Endothelial cell of umbilical vein (primary cell): ENCODE data around the gene WSB2. TPM values are rescaled to one million over a fixed set of nuclear protein-coding genes. Genes with fewer than 3 reads are reported as not detected.

ENCODE experiments used
- BruUV-seq: library from RNA; stranded (reverse); fragments of 400-500 nt; replicated peaks from 2 replicates; lab custom pipeline; 2021; lab: Mats Ljungman, UMichigan
- CTCF ChIA-PET: fragments of 300-600, 350-600 bp; sonication (Branson Sonifier 250); formaldehyde crosslinking; loops from one replicate; lab custom pipeline; 2021; ENCODE audit warnings: antibody characterized with exemption, inconsistent platforms; lab: Charles Lee
- POLR2A ChIA-PET: fragments of 300-600, 350-600 bp; sonication (Branson Sonifier 250); formaldehyde crosslinking; loops from one replicate; lab custom pipeline; 2021; ENCODE audit warnings: antibody characterized with exemption, inconsistent platforms; lab: Charles Lee
- DNase-seq: peaks from one replicate; pipeline ENCODE4 v3.0.0-alpha.2; 2011; ENCODE audit warnings: low read depth, low spot score
- FAIRE-seq: peaks from 2 replicates; lab custom pipeline; 2011; peaks lifted over from hg19 to GRCh38; lab: Jason Lieb, UNC
- H2AFZ ChIP-seq: 2 replicates; pipeline ENCODE4 v1.6.0; 2012; ENCODE audit warnings: low read depth, low read length, control low read depth, inconsistent platforms
- H3K27ac ChIP-seq: 2 replicates; pipeline ENCODE4 v1.5.1; 2011; ENCODE audit warnings: low read depth, mild to moderate bottlenecking, control low read depth, low read length, moderate library complexity; ENCODE audit not compliant: insufficient read depth
- H3K27me3 ChIP-seq, 2 experiments: 2 replicates each; pipeline versions ENCODE4 v1.6.0 to v1.6.1; 2011; ENCODE audit warnings: low read length in 2 of 2, mixed read lengths in 1 of 2; ENCODE audit not compliant: control insufficient read depth in 2 of 2, insufficient read depth in 2 of 2
- H3K36me3 ChIP-seq, 2 experiments: 2 replicates in 1 of 2; 3 replicates in 1 of 2; pipeline ENCODE4 v1.5.1; 2011; ENCODE audit warnings: low read length in 2 of 2, mild to moderate bottlenecking in 1 of 2, moderate library complexity in 1 of 2; ENCODE audit not compliant: control insufficient read depth in 2 of 2, insufficient read depth in 2 of 2; ENCODE audit errors: extremely low read depth in 1 of 2
- H3K4me1 ChIP-seq: 3 replicates; pipeline ENCODE4 v1.5.1; 2011; ENCODE audit warnings: mild to moderate bottlenecking, low read length; ENCODE audit not compliant: control insufficient read depth, insufficient read depth; ENCODE audit errors: extremely low read depth
- H3K4me2 ChIP-seq: 2 replicates; pipeline ENCODE4 v1.6.1; 2011; ENCODE audit warnings: low read length, control low read depth, mixed read lengths; ENCODE audit not compliant: insufficient read depth
- H3K4me3 ChIP-seq, 3 experiments: fragments of 200-600 bp in 1 of 3; sonication (generic), shearing (Covaris generic) in 1 of 3; replicated peaks in 1 of 3; 2 replicates each; pipeline ENCODE4 v1.5.1; 2011 to 2016; ENCODE audit warnings: control low read depth in 3 of 3, low read length in 3 of 3, mild to moderate bottlenecking in 2 of 3, inconsistent platforms in 1 of 3, low read depth in 1 of 3, moderate library complexity in 1 of 3; ENCODE audit not compliant: insufficient read depth in 1 of 3
- H3K79me2 ChIP-seq: 2 replicates; pipeline ENCODE4 v1.6.0; 2012; ENCODE audit warnings: low read length, inconsistent platforms; ENCODE audit not compliant: control insufficient read depth, insufficient read depth
- H3K9ac ChIP-seq: replicated peaks from 2 replicates; pipeline ENCODE3; 2011; ENCODE audit warnings: low read length, control low read depth; ENCODE audit not compliant: insufficient read depth; ENCODE audit errors: extremely low read depth
- H3K9me1 ChIP-seq: replicated peaks from 3 replicates; pipeline ENCODE4 v1.6.0; 2011; ENCODE audit warnings: mild to moderate bottlenecking, low read length; ENCODE audit not compliant: control insufficient read depth, insufficient read depth; ENCODE audit errors: extremely low read depth
- H3K9me3 ChIP-seq: replicated peaks from 2 replicates; pipeline ENCODE4 v1.5.1; 2012; ENCODE audit warnings: low read length, inconsistent platforms; ENCODE audit not compliant: control insufficient read depth, insufficient read depth
- H4K20me1 ChIP-seq: replicated peaks from 2 replicates; pipeline ENCODE3; 2011; ENCODE audit warnings: mild to moderate bottlenecking, low read length; ENCODE audit not compliant: control insufficient read depth, insufficient read depth; ENCODE audit errors: extremely low read depth
- EZH2 ChIP-seq: IDR thresholded peaks from 2 replicates; pipeline ENCODE4 v1.6.1; 2012; ENCODE audit warnings: borderline replicate concordance, low read depth, mild to moderate bottlenecking, moderate library complexity, low read length, inconsistent platforms; ENCODE audit not compliant: severe bottlenecking
- FOS ChIP-seq: IDR thresholded peaks from 2 replicates; pipeline ENCODE4 v1.6.1; 2011; ENCODE audit warnings: mild to moderate bottlenecking, low read length, moderate library complexity, borderline replicate concordance; ENCODE audit not compliant: insufficient read depth
- GATA2 ChIP-seq: IDR thresholded peaks from 2 replicates; pipeline ENCODE4 v1.7.0; 2011; ENCODE audit warnings: low read depth, mild to moderate bottlenecking, moderate library complexity, mixed read lengths, low read length; ENCODE audit not compliant: insufficient read length, insufficient read depth
- JUN ChIP-seq: IDR thresholded peaks from 2 replicates; pipeline ENCODE4 v1.6.1; 2011; ENCODE audit warnings: borderline replicate concordance, low read depth; ENCODE audit not compliant: insufficient read length, insufficient read depth
- MYC ChIP-seq: IDR thresholded peaks from one replicate; pipeline ENCODE4 v1.6.1; 2011; ENCODE audit warnings: mild to moderate bottlenecking, low read depth, low read length
- POLR2A ChIP-seq: IDR thresholded peaks from 2 replicates; pipeline ENCODE4 v1.6.1; 2012; ENCODE audit warnings: low read depth, mild to moderate bottlenecking, control low read depth, low read length
- POLR2AphosphoS5 ChIP-seq: IDR thresholded peaks from 2 replicates; pipeline ENCODE4 v1.6.1; 2012; ENCODE audit warnings: low read depth, mild to moderate bottlenecking, control low read depth, low read length, moderate library complexity; ENCODE audit not compliant: insufficient read depth
- dilution Hi-C: fragments of 300-500 bp; cut with MboI; formaldehyde crosslinking; loops from one replicate; pipeline ENCODE4 v1.15.0; 2019; ENCODE audit warnings: low sequenced_read_pairs; ENCODE audit not compliant: extremely low pct_ligation_motif_present
- intact Hi-C: fragments of 100-400 bp; cut with micrococcal nuclease; formaldehyde crosslinking; loops from one replicate; pipeline ENCODE4 v1.10.0; 2022
- polyA plus RNA-seq, 4 experiments: library from polyadenylated mRNA; depleted of rRNA in 3 of 4; stranded (reverse) in 3 of 4; unstranded in 1 of 4; fragments of >200 nt; gene quantifications; 2 replicates each; pipeline versions ENCODE4 v1.2.1 to v1.2.3, GENCODE V29; 2011 to 2012; ENCODE audit warnings: missing spikeins in 1 of 4
- total RNA-seq: library from RNA; stranded (reverse); gene quantifications from 2 replicates; pipeline ENCODE4 v1.2.3, GENCODE V29; 2021
- TF ChIP-seq, protein P1 (sequence below): IDR thresholded peaks from 2 replicates; pipeline ENCODE4 v1.6.1; 2011; ENCODE audit not compliant: insufficient read depth, insufficient read length
- TF ChIP-seq, protein P2 (sequence below), 2 donors: IDR thresholded peaks; 1 replicate in 1 of 2; 2 replicates in 1 of 2; pipeline ENCODE4 v1.5.1; 2011; ENCODE audit warnings: low read length in 2 of 2, mild to moderate bottlenecking in 2 of 2, moderate library complexity in 2 of 2, control low read depth in 1 of 2, inconsistent platforms in 1 of 2, low read depth in 1 of 2; ENCODE audit not compliant: insufficient read depth in 1 of 2; ENCODE audit errors: extremely low read depth in 1 of 2

The WSB2 gene
- total and polyA plus RNA-seq, 2 donors (not counting 3 experiments of a cell fraction or from before 2014, with no cell fraction given), result 73.6 to 107 TPM

DNA sequence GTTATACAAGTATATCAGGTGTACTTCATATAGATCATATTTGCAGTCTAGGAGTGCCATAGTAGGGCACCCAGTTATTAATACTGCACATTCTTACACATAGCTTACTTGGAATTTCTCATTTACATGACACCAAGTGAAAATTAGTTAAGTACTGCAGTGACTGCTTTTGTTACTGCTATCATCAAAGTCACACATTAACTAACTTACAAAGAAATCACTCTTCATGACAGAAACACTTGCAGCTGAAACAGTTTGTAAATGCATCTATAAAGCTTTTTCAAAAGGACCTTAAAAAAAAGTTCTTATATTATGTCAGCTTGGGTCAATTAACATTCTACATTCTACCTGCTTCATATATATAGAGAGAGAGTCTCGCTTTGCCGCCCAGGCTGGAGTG is 62.3 kb downstream of the WSB2 start:
- Histone ChIP-seq H3K9ac (no peak overlapping the region), H3K36me3 (no peaks in the 10 kb centered on the region), H3K4me3 (no peak overlapping the region), H2AFZ (no peak overlapping the region), H3K79me2 (no peaks in the 10 kb centered on the region), H3K9me1 (no peaks in the 10 kb centered on the region), H3K4me1 (no peaks in the 10 kb centered on the region), H3K27me3 (no peaks in the 10 kb centered on the region), H3K9me3 (no peaks in the 10 kb centered on the region), H3K27ac (no peak overlapping the region), H3K4me2 (no peak overlapping the region), H4K20me1 (no peaks in the 10 kb centered on the region)
- BruUV-seq, result no TSS peak
- FAIRE-seq, result no peak
- DNase-seq, result no peak
- dilution Hi-C loops, result no loop called here
- intact Hi-C loops, result no loop called here
- TF ChIP-seq MYC (no peak), POLR2AphosphoS5 (no peak), GATA2 (no peak), FOS (no peak), POLR2A (no peak), EZH2 (no peak), JUN (no peak)
- TF ChIP-seq, protein P1, sequence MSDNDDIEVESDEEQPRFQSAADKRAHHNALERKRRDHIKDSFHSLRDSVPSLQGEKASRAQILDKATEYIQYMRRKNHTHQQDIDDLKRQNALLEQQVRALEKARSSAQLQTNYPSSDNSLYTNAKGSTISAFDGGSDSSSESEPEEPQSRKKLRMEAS, result no peak
- TF ChIP-seq, protein P2, sequence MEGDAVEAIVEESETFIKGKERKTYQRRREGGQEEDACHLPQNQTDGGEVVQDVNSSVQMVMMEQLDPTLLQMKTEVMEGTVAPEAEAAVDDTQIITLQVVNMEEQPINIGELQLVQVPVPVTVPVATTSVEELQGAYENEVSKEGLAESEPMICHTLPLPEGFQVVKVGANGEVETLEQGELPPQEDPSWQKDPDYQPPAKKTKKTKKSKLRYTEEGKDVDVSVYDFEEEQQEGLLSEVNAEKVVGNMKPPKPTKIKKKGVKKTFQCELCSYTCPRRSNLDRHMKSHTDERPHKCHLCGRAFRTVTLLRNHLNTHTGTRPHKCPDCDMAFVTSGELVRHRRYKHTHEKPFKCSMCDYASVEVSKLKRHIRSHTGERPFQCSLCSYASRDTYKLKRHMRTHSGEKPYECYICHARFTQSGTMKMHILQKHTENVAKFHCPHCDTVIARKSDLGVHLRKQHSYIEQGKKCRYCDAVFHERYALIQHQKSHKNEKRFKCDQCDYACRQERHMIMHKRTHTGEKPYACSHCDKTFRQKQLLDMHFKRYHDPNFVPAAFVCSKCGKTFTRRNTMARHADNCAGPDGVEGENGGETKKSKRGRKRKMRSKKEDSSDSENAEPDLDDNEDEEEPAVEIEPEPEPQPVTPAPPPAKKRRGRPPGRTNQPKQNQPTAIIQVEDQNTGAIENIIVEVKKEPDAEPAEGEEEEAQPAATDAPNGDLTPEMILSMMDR (IDR thresholded peaks at IDR 0.05; ENCODE audit: extremely low read depth in 1 of 2, insufficient read depth in 1 of 2, low read depth in 1 of 2, low read length in 2 of 2), result no peak
- POLR2A ChIA-PET, result no interaction called here
- CTCF ChIA-PET, result interaction anchor here (1.0 kb wide), 1 partner anchor 14 kb away, joined by 3 read pairs; no protein-coding TSS in a partner anchor
